Measurements from ENCODE around the gene BTBD17.
A peak's percentile ranks its signal among the peaks of the same experiment; 100 is the strongest.

The BTBD17 gene, protein sequence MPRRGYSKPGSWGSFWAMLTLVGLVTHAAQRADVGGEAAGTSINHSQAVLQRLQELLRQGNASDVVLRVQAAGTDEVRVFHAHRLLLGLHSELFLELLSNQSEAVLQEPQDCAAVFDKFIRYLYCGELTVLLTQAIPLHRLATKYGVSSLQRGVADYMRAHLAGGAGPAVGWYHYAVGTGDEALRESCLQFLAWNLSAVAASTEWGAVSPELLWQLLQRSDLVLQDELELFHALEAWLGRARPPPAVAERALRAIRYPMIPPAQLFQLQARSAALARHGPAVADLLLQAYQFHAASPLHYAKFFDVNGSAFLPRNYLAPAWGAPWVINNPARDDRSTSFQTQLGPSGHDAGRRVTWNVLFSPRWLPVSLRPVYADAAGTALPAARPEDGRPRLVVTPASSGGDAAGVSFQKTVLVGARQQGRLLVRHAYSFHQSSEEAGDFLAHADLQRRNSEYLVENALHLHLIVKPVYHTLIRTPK

DNA sequence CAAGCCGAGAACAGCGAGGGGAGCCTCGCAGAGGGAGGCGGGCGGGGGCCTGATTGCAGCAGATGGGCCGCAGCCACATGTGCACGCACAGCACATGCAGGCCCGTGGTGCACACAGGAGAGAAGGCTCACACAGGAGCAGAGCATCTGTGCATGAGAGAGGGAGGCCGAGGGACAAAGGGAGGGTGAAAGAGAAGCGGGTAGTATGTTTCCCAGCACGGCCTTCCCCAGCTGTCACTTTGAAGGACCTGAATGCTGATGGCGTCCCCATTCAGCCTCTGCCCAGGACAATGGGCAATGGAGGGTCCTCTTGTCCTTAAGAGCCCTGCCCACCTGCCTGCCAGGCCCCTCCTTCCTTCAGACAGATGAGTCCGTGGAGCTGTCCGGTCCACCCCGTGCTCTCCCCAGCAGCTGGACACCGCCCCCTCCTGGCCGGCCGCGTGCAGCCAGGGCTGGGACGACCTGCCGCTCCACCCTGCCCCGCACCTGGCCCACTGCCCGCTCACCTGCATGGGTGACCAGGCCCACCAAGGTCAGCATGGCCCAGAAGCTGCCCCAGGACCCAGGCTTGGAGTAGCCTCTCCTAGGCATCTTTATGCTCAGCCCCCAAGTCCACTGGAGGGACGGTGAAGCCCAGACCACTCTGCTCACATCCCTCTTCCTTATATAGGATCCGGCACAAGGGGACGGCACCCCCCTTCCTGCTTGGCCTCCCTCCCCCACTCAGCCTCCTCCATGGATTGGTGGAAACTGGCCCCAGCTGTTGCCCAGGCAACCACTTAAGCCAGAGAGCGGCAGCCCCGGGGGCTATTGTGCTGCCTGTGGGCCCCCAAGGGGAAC is at the start of gene BTBD17:
TSS of gene BTBD17 (minus strand) at position 639 of the 839 bp plus-strand sequence. CDS start at position 590, 49 bp downstream.
- no peaks in the 10 kb centered on the region for H3K27me3 ChIP-seq (ENCODE audit: low read length)
- H2AFZ ChIP-seq (ENCODE audit: low read depth, low read length, severe bottlenecking), result no peak within 1 kb of the TSS
- TF ChIP-seq, protein P1, sequence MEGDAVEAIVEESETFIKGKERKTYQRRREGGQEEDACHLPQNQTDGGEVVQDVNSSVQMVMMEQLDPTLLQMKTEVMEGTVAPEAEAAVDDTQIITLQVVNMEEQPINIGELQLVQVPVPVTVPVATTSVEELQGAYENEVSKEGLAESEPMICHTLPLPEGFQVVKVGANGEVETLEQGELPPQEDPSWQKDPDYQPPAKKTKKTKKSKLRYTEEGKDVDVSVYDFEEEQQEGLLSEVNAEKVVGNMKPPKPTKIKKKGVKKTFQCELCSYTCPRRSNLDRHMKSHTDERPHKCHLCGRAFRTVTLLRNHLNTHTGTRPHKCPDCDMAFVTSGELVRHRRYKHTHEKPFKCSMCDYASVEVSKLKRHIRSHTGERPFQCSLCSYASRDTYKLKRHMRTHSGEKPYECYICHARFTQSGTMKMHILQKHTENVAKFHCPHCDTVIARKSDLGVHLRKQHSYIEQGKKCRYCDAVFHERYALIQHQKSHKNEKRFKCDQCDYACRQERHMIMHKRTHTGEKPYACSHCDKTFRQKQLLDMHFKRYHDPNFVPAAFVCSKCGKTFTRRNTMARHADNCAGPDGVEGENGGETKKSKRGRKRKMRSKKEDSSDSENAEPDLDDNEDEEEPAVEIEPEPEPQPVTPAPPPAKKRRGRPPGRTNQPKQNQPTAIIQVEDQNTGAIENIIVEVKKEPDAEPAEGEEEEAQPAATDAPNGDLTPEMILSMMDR (IDR thresholded peaks at IDR 0.05; ENCODE audit: insufficient read depth, low read length, poor library complexity, severe bottlenecking), result peak; percentile 31
- no peak for TF ChIP-seq EZH2phosphoT487 (conservative IDR thresholded peaks at IDR 0.05; ENCODE audit: low read length)
- H3F3A ChIP-seq (ENCODE audit: insufficient read depth), result no peaks in the 10 kb centered on the region
- H3K27ac ChIP-seq (ENCODE audit: low read depth, low read length), result no peak within 1 kb of the TSS
- no peak within 1 kb of the TSS for H3K4me2 ChIP-seq (ENCODE audit: low read depth, low read length, poor library complexity, severe bottlenecking)
- H3K9me2 ChIP-seq (replicated peaks; ENCODE audit: insufficient read depth, low read length), result no peaks in the 10 kb centered on the region
- no peaks in the 10 kb centered on the region for H3K36me3 ChIP-seq (ENCODE audit: low read length)
- no peaks in the 10 kb centered on the region for H3K9me3 ChIP-seq (ENCODE audit: insufficient read depth, low read length)
- H3K79me2 ChIP-seq (ENCODE audit: insufficient read depth, low read length), result no peaks in the 10 kb centered on the region
- H4K20me1 ChIP-seq (ENCODE audit: low read depth, low read length), result no peaks in the 10 kb centered on the region
- no peak within 1 kb of the TSS for H3K9ac ChIP-seq (ENCODE audit: low read length)
- no peak within 1 kb of the TSS for H3K4me3 ChIP-seq (ENCODE audit: insufficient read depth, low read length, poor library complexity, severe bottlenecking)

DNA sequence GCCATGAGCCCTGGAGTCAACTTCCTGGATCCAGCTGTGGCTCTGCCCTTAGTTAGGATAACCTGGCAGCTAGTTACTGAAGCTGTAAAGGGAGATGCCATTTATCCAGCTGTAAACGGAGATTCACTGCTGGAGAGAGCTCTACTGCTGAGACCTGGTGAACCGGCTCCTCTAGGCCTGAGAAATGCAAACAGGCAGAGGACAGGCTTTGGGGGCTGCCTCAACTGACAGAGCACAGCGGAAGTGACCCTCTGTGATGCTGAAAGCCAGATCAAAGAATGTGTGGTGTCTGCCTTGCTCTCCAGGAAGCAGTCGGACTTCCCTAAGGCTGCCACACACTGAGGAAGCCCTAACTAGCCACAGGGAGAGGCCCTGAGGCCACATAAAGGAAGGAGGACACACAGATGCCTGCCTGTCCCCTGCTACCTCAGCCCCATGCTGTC is 48.4 kb upstream of the BTBD17 start:
- no peaks in the 10 kb centered on the region for H3K9me2 ChIP-seq (replicated peaks; ENCODE audit: insufficient read depth, low read length)
- H3K27me3 ChIP-seq (ENCODE audit: low read length), result no peaks in the 10 kb centered on the region
- H3K27ac ChIP-seq (ENCODE audit: low read depth, low read length), result no peak overlapping the region
- TF ChIP-seq, protein P1 (IDR thresholded peaks at IDR 0.05; ENCODE audit: insufficient read depth, low read length, poor library complexity, severe bottlenecking), result no peak
- TF ChIP-seq EZH2phosphoT487 (conservative IDR thresholded peaks at IDR 0.05; ENCODE audit: low read length), result no peak
- no peak overlapping the region for H3K4me2 ChIP-seq (ENCODE audit: low read depth, low read length, poor library complexity, severe bottlenecking)
- H3K9ac ChIP-seq (ENCODE audit: low read length), result no peak overlapping the region
- H2AFZ ChIP-seq (ENCODE audit: low read depth, low read length, severe bottlenecking), result no peak overlapping the region
- no peaks in the 10 kb centered on the region for H3F3A ChIP-seq (ENCODE audit: insufficient read depth)
- H3K9me3 ChIP-seq (ENCODE audit: insufficient read depth, low read length), result no peaks in the 10 kb centered on the region
- H3K79me2 ChIP-seq (ENCODE audit: insufficient read depth, low read length), result no peaks in the 10 kb centered on the region
- H3K36me3 ChIP-seq (ENCODE audit: low read length), result no peaks in the 10 kb centered on the region
- H4K20me1 ChIP-seq (ENCODE audit: low read depth, low read length), result no peaks in the 10 kb centered on the region
- H3K4me3 ChIP-seq (ENCODE audit: insufficient read depth, low read length, poor library complexity, severe bottlenecking), result no peak overlapping the region

DNA sequence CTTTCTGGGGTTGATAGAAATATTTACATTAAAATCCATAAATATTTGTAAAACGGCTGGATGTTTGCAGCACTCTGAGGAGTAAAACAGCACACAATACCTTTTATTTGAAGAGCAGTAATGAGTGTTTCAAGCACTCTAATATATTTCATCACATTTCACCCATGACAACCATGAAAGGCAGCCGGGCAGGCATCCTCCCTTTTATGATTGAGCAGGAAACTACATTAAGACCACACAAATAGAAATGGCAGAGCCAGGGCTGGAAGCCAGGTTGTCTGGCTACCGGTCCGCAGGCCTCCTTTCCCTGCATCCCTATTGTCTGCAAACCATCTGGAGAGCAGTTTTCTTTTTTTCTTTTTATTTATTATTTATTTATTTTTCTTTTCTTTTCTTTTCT is 47.1 kb upstream of the BTBD17 start:
- H3K27me3 ChIP-seq (ENCODE audit: low read length), result no peaks in the 10 kb centered on the region
- H3K4me2 ChIP-seq (ENCODE audit: low read depth, low read length, poor library complexity, severe bottlenecking), result no peak overlapping the region
- H3K36me3 ChIP-seq (ENCODE audit: low read length), result no peaks in the 10 kb centered on the region
- no peak overlapping the region for H2AFZ ChIP-seq (ENCODE audit: low read depth, low read length, severe bottlenecking)
- H3K9me2 ChIP-seq (replicated peaks; ENCODE audit: insufficient read depth, low read length), result no peaks in the 10 kb centered on the region
- H3K27ac ChIP-seq (ENCODE audit: low read depth, low read length), result no peak overlapping the region
- no peak overlapping the region for H3K4me3 ChIP-seq (ENCODE audit: insufficient read depth, low read length, poor library complexity, severe bottlenecking)
- TF ChIP-seq EZH2phosphoT487 (conservative IDR thresholded peaks at IDR 0.05; ENCODE audit: low read length), result no peak
- TF ChIP-seq, protein P1 (IDR thresholded peaks at IDR 0.05; ENCODE audit: insufficient read depth, low read length, poor library complexity, severe bottlenecking), result no peak
- no peaks in the 10 kb centered on the region for H3K9me3 ChIP-seq (ENCODE audit: insufficient read depth, low read length)
- no peaks in the 10 kb centered on the region for H4K20me1 ChIP-seq (ENCODE audit: low read depth, low read length)
- no peaks in the 10 kb centered on the region for H3K79me2 ChIP-seq (ENCODE audit: insufficient read depth, low read length)
- no peak overlapping the region for H3K9ac ChIP-seq (ENCODE audit: low read length)
- H3F3A ChIP-seq (ENCODE audit: insufficient read depth), result no peaks in the 10 kb centered on the region

Data from SU-DHL-6 (cell line).